H1 (cell line): ENCODE measurements around the gene CTPS2. TPM values are rescaled to one million over a fixed set of nuclear protein-coding genes. Genes with fewer than 3 reads are reported as not detected.

Source experiments
- CTCF ChIA-PET: fragments of 300-600 bp; sonication (Branson Sonifier 250); formaldehyde crosslinking; loops from one replicate; lab custom pipeline; 2021; ENCODE audit not compliant: partially characterized antibody; lab: Charles Lee
- POLR2A ChIA-PET: fragments of 300-600 bp; sonication (Branson Sonifier 250); formaldehyde crosslinking; loops from one replicate; lab custom pipeline; 2021; ENCODE audit warnings: inconsistent platforms; ENCODE audit not compliant: partially characterized antibody; lab: Charles Lee
- DNase-seq, 2 experiments: peaks; one replicate each; pipeline versions ENCODE4 v3.0.0 to v3.0.0-alpha.2; 2010 to 2022; ENCODE audit warnings: low spot score in 2 of 2, low read depth in 1 of 2, mixed read lengths in 1 of 2
- FAIRE-seq: peaks from 2 replicates; lab custom pipeline; 2011; peaks lifted over from hg19 to GRCh38; lab: Jason Lieb, UNC
- H2AFZ ChIP-seq: 2 replicates; pipeline ENCODE4 v1.8.1; 2012; ENCODE audit warnings: low read length, inconsistent platforms
- H2AK5ac ChIP-seq: 2 replicates; pipeline ENCODE4 v1.6.1; 2013; ENCODE audit warnings: low read depth, low read length
- H2BK120ac ChIP-seq: replicated peaks from 2 replicates; pipeline ENCODE3; 2013; ENCODE audit warnings: low read depth, low read length, inconsistent platforms
- H2BK12ac ChIP-seq: 2 replicates; pipeline ENCODE4 v1.6.1; 2013; ENCODE audit warnings: low read depth, low read length
- H2BK15ac ChIP-seq: 2 replicates; pipeline ENCODE4 v1.6.1; 2013; ENCODE audit warnings: low read length
- H2BK20ac ChIP-seq: 2 replicates; pipeline ENCODE4 v1.6.1; 2013; ENCODE audit warnings: low read length
- H2BK5ac ChIP-seq: 2 replicates; pipeline ENCODE4 v1.6.1; 2013; ENCODE audit warnings: low read depth, low read length
- H3K14ac ChIP-seq: 2 replicates; pipeline ENCODE4 v1.6.1; 2013; ENCODE audit warnings: inconsistent platforms; ENCODE audit not compliant: insufficient read length
- H3K18ac ChIP-seq: 2 replicates; pipeline ENCODE4 v1.6.1; 2013; ENCODE audit warnings: low read length; ENCODE audit errors: extremely low read depth
- H3K23ac ChIP-seq: 2 replicates; pipeline ENCODE4 v1.6.1; 2013; ENCODE audit warnings: inconsistent platforms; ENCODE audit not compliant: insufficient read length
- H3K23me2 ChIP-seq: 2 replicates; pipeline ENCODE4 v1.6.1; 2013; ENCODE audit warnings: low read depth, low read length
- H3K27ac ChIP-seq: 2 replicates; pipeline ENCODE4 v1.6.1; 2011; ENCODE audit warnings: low read depth, low read length, inconsistent platforms
- H3K27me3 ChIP-seq, 4 experiments: replicated peaks in 1 of 4; 1 replicate in 1 of 4; 2 replicates in 3 of 4; pipeline versions ENCODE4 v1.6.1 to v1.8.1; 2011 to 2013; ENCODE audit warnings: low read length in 3 of 4, mild to moderate bottlenecking in 3 of 4, inconsistent platforms in 2 of 4, mixed read lengths in 2 of 4, moderate library complexity in 1 of 4; ENCODE audit not compliant: control insufficient read depth in 3 of 4, insufficient read depth in 3 of 4; ENCODE audit errors: extremely low read depth in 1 of 4
- H3K36me3 ChIP-seq, 4 experiments: 2 replicates each; pipeline versions ENCODE4 v1.6.1 to v1.8.1; 2011 to 2013; ENCODE audit warnings: mild to moderate bottlenecking in 4 of 4, low read length in 3 of 4, moderate library complexity in 2 of 4, control low read depth in 1 of 4, inconsistent platforms in 1 of 4; ENCODE audit not compliant: insufficient read depth in 4 of 4, control insufficient read depth in 2 of 4
- H3K4ac ChIP-seq: replicated peaks from 2 replicates; pipeline ENCODE3; 2013; ENCODE audit warnings: low read length, low read depth, mixed read lengths, inconsistent platforms; ENCODE audit not compliant: insufficient read length
- H3K4me1 ChIP-seq, 4 experiments: replicated peaks in 1 of 4; 1 replicate in 1 of 4; 2 replicates in 3 of 4; pipeline versions ENCODE4 v1.6.1 to v1.8.1; 2011 to 2013; ENCODE audit warnings: low read length in 3 of 4, inconsistent platforms in 2 of 4, mixed read lengths in 1 of 4; ENCODE audit not compliant: insufficient read depth in 4 of 4, control insufficient read depth in 3 of 4
- H3K4me2 ChIP-seq, 2 experiments: 2 replicates each; pipeline versions ENCODE4 v1.6.1 to v1.8.1; 2011 to 2013; ENCODE audit warnings: low read depth in 2 of 2, low read length in 2 of 2, control low read depth in 1 of 2, inconsistent platforms in 1 of 2, mild to moderate bottlenecking in 1 of 2; ENCODE audit not compliant: insufficient read depth in 1 of 2
- H3K4me3 ChIP-seq, 4 experiments: fragments of 200-600, 300-600 bp in 1 of 4; sonication (generic), shearing (Covaris generic), sonication (Bioruptor Twin) in 1 of 4; 2 replicates each; pipeline versions ENCODE4 v1.5.1 to v1.8.1; 2011 to 2016; ENCODE audit warnings: low read length in 4 of 4, low read depth in 3 of 4, control low read depth in 2 of 4, inconsistent platforms in 2 of 4, mild to moderate bottlenecking in 2 of 4, mixed read lengths in 1 of 4, moderate library complexity in 1 of 4; ENCODE audit not compliant: insufficient read depth in 2 of 4; ENCODE audit errors: extremely low read depth in 1 of 4
- H3K56ac ChIP-seq: replicated peaks from 2 replicates; pipeline ENCODE3; 2013; ENCODE audit warnings: low read depth, mild to moderate bottlenecking, mixed read lengths, low read length, inconsistent platforms; ENCODE audit not compliant: insufficient read length
- H3K79me1 ChIP-seq: 2 replicates; pipeline ENCODE4 v1.6.1; 2013; ENCODE audit warnings: low read depth, low read length, control low read depth
- H3K79me2 ChIP-seq, 2 experiments: 2 replicates each; pipeline versions ENCODE4 v1.6.1 to v1.8.1; 2012 to 2013; ENCODE audit warnings: low read length in 2 of 2, mild to moderate bottlenecking in 2 of 2, inconsistent platforms in 1 of 2; ENCODE audit not compliant: insufficient read depth in 2 of 2, control insufficient read depth in 1 of 2
- H3K9ac ChIP-seq, 4 experiments: replicated peaks in 1 of 4; 1 replicate in 1 of 4; 2 replicates in 3 of 4; pipeline versions ENCODE4 v1.6.1 to v1.8.1; 2011 to 2013; ENCODE audit warnings: low read depth in 3 of 4, low read length in 3 of 4, control low read depth in 2 of 4, mild to moderate bottlenecking in 2 of 4, moderate library complexity in 2 of 4, inconsistent platforms in 1 of 4; ENCODE audit errors: extremely low read depth in 1 of 4
- H3K9me3 ChIP-seq, 2 experiments: 2 replicates each; pipeline versions ENCODE4 v1.6.1 to v1.8.1; 2012 to 2013; ENCODE audit warnings: mild to moderate bottlenecking in 2 of 2, moderate library complexity in 2 of 2, control low read depth in 1 of 2, inconsistent platforms in 1 of 2, low read depth in 1 of 2, low read length in 1 of 2, mixed read lengths in 1 of 2; ENCODE audit not compliant: insufficient read depth in 2 of 2
- H4K20me1 ChIP-seq, 2 experiments: replicated peaks in 1 of 2; 2 replicates each; pipeline versions ENCODE3 to v1.8.1; 2011 to 2013; ENCODE audit warnings: inconsistent platforms in 2 of 2, low read length in 2 of 2, mild to moderate bottlenecking in 1 of 2; ENCODE audit not compliant: insufficient read depth in 2 of 2, control insufficient read depth in 1 of 2
- H4K5ac ChIP-seq: 2 replicates; pipeline ENCODE4 v1.6.1; 2013; ENCODE audit warnings: low read length, low read depth, mixed read lengths, inconsistent platforms; ENCODE audit not compliant: insufficient read length
- H4K8ac ChIP-seq: 2 replicates; pipeline ENCODE4 v1.8.0; 2013; ENCODE audit warnings: mild to moderate bottlenecking, moderate library complexity, low read length, inconsistent platforms; ENCODE audit not compliant: insufficient read depth; ENCODE audit errors: extremely low read depth
- H4K91ac ChIP-seq: replicated peaks from 2 replicates; pipeline ENCODE3; 2013; ENCODE audit warnings: low read length, mixed read lengths, inconsistent platforms; ENCODE audit not compliant: insufficient read length
- BCL11A ChIP-seq, 2 experiments: IDR thresholded peaks; one replicate each; pipeline ENCODE4 v1.6.1; 2011; ENCODE audit warnings: low read depth in 2 of 2, low read length in 2 of 2, mild to moderate bottlenecking in 2 of 2
- CBX5 ChIP-seq: fragments of 300-800, 300-1000 bp; sonication (generic); IDR thresholded peaks from 2 replicates; pipeline ENCODE4 v1.7.1; 2016; ENCODE audit warnings: antibody characterized with exemption, low read length, low read depth
- CEBPB ChIP-seq: IDR thresholded peaks from 2 replicates; pipeline ENCODE4 v1.6.1; 2012; ENCODE audit warnings: low read depth, low read length
- HDAC2 ChIP-seq, 2 experiments: fragments of 300-600 bp in 1 of 2; sonication (generic) in 1 of 2; IDR thresholded peaks; 2 replicates each; pipeline ENCODE4 v1.6.1; 2011 to 2012; ENCODE audit warnings: low read depth in 2 of 2, low read length in 2 of 2, mild to moderate bottlenecking in 2 of 2, moderate library complexity in 2 of 2, borderline replicate concordance in 1 of 2, inconsistent platforms in 1 of 2
- NRF1 ChIP-seq: IDR thresholded peaks from 2 replicates; pipeline ENCODE4 v1.6.1; 2011; ENCODE audit warnings: mild to moderate bottlenecking, low read depth, low read length, improper control_type of control experiment
- POU5F1 ChIP-seq: IDR thresholded peaks from 2 replicates; pipeline ENCODE4 v1.6.1; 2011; ENCODE audit warnings: low read depth, mild to moderate bottlenecking, low read length, moderate library complexity
- RAD21 ChIP-seq, 2 experiments: IDR thresholded peaks in 1 of 2; conservative IDR thresholded peaks in 1 of 2; 2 replicates each; pipeline ENCODE4 v1.6.1; 2011; ENCODE audit warnings: low read depth in 2 of 2, low read length in 2 of 2, improper control_type of control experiment in 1 of 2, inconsistent platforms in 1 of 2, mild to moderate bottlenecking in 1 of 2, moderate library complexity in 1 of 2
- RNF2 ChIP-seq: fragments of 200-900, 300-1000 bp; sonication (generic); IDR thresholded peaks from 2 replicates; pipeline ENCODE4 v1.7.1; 2016; ENCODE audit warnings: borderline replicate concordance, low read depth, mild to moderate bottlenecking, antibody characterized with exemption, low read length; ENCODE audit not compliant: poor library complexity, severe bottlenecking; ENCODE audit errors: missing control alignments
- SAP30 ChIP-seq: fragments of 300-600 bp; sonication (generic); IDR thresholded peaks from 2 replicates; pipeline ENCODE4 v1.7.1; 2012; ENCODE audit warnings: low read length, moderate library complexity, mild to moderate bottlenecking, inconsistent platforms; ENCODE audit not compliant: insufficient read depth, insufficient replicate concordance
- SIX5 ChIP-seq: IDR thresholded peaks from 2 replicates; pipeline ENCODE4 v1.6.1; 2011; ENCODE audit warnings: mild to moderate bottlenecking, low read depth, low read length
- TAF7 ChIP-seq: optimal IDR thresholded peaks from 2 replicates; pipeline ENCODE3; 2011; ENCODE audit warnings: low read depth, mild to moderate bottlenecking, inconsistent platforms, low read length, moderate library complexity, borderline replicate concordance
- TBP ChIP-seq: IDR thresholded peaks from 2 replicates; pipeline ENCODE4 v1.6.1; 2011; ENCODE audit warnings: low read depth, low read length, improper control_type of control experiment
- YY1 ChIP-seq: IDR thresholded peaks from 2 replicates; pipeline ENCODE4 v1.6.1; 2011; ENCODE audit warnings: low read depth, mild to moderate bottlenecking, low read length
- WGBS, 2 experiments: shearing (Covaris generic) in 1 of 2; methylation state at CpG; one replicate each; pipeline versions ENCODE4 v1.1.6 to v1.1.7; 2013 to 2015; ENCODE audit warnings: low lambda C conversion rate in 2 of 2, mixed read lengths in 2 of 2, inconsistent platforms in 1 of 2, low coverage in 1 of 2, missing lambda C conversion rate in 1 of 2; ENCODE audit not compliant: insufficient replicate concordance in 2 of 2, insufficient coverage in 1 of 2, insufficient read length in 1 of 2; ENCODE audit errors: extremely low coverage in 1 of 2, missing lambda C conversion rate in 1 of 2; 5-methylcytosine and 5-hydroxymethylcytosine counted together
- polyA plus RNA-seq, 7 experiments: library from polyadenylated mRNA; depleted of rRNA in 3 of 7; stranded (reverse) in 5 of 7; unstranded in 2 of 7; fragments of >200 nt in 5 of 7; fragments of 200-250 nt in 2 of 7; gene quantifications; 1 replicate in 5 of 7; 2 replicates in 1 of 7; 4 replicates in 1 of 7; pipeline versions ENCODE4 v1.2.1 to v1.2.3, GENCODE V29; 2011 to 2013; ENCODE audit warnings: missing spikeins in 2 of 7, mixed read lengths in 2 of 7
- total RNA-seq: library from RNA; stranded (reverse); fragmentation: NEBNext Ultra II Directional; extraction: Animal tissue kit (Norgen Biotek cat#: 25700); gene quantifications from 2 replicates; pipeline ENCODE4 v1.2.1, GENCODE V29; 2021

CTPS2 gene
- total and polyA plus RNA-seq, 2 of the 8 experiments (the other 6 are each of a cell fraction or from before 2014, with no cell fraction given) = 17.1 to 34.0 TPM

GRCh38 chrX:16705370-16705769, 7.1 kb downstream of the CTPS2 start:
- H4K91ac ChIP-seq = no peak overlapping the region
- FAIRE-seq = no peak
- no peak overlapping the region for H3K4me3 ChIP-seq
- H2BK15ac ChIP-seq = no peak overlapping the region
- H3K56ac ChIP-seq = no peak overlapping the region
- DNase-seq = no peak
- H3K27ac ChIP-seq = no peak overlapping the region
- no peaks in the 10 kb centered on the region for H3K27me3 ChIP-seq
- H3K18ac ChIP-seq = no peak overlapping the region
- no peaks in the 10 kb centered on the region for H3K23me2 ChIP-seq
- H2BK20ac ChIP-seq = no peak overlapping the region
- H2BK120ac ChIP-seq = no peak overlapping the region
- H3K79me2 ChIP-seq = peaks cover 0 to 4% of the 10 kb centered on the region in 2 experiments; a peak in 1 of 4 replicates
- H2AFZ ChIP-seq = no peak overlapping the region
- no peak overlapping the region for H3K4me2 ChIP-seq
- POLR2A ChIA-PET = interaction anchor here (0.7 kb wide), 2 partner anchors 9 to 14 kb away, joined by 3 to 4 read pairs; partner anchors contain the start of gene SYAP1
- no peaks in the 10 kb centered on the region for H4K20me1 ChIP-seq
- H2BK5ac ChIP-seq = no peak overlapping the region
- no peaks in the 10 kb centered on the region for H3K79me1 ChIP-seq
- H3K36me3 ChIP-seq = peaks cover 2 to 25% (median 9%) of the 10 kb centered on the region in 4 experiments; a peak in 5 of 8 replicates
- H3K9me3 ChIP-seq = no peaks in the 10 kb centered on the region
- no peak overlapping the region for H4K5ac ChIP-seq
- H3K4ac ChIP-seq = no peak overlapping the region
- H2AK5ac ChIP-seq = no peak overlapping the region
- H3K23ac ChIP-seq = no peak overlapping the region
- H2BK12ac ChIP-seq = no peak overlapping the region
- no peak overlapping the region for H3K9ac ChIP-seq
- 100% methylated on average over 3 of the region's 3 CpGs; no CpG with 5 or more reads in 1 of the 2 experiments for WGBS, 2 experiments
- TF ChIP-seq RNF2 (no peak), POU5F1 (no peak), NRF1 (no peak), RAD21 (IDR thresholded peaks at IDR 0.05 in 1 of 2, conservative IDR thresholded peaks at IDR 0.05 in 1 of 2; ENCODE audit: low read depth in 2 of 2, low read length in 2 of 2) (no peak), SAP30 (no peak), TAF7 (no peak), TBP (no peak), CBX5 (no peak), YY1 (no peak), BCL11A (IDR thresholded peaks at IDR 0.05; ENCODE audit: low read depth in 2 of 2, low read length in 2 of 2) (no peak), SIX5 (no peak), CEBPB (no peak), HDAC2 (IDR thresholded peaks at IDR 0.05; ENCODE audit: borderline replicate concordance in 1 of 2, low read depth in 2 of 2, low read length in 2 of 2) (no peak)
- TF ChIP-seq, all 59 proteins: peak for 0
- CTCF ChIA-PET = no interaction called here
- no peak overlapping the region for H4K8ac ChIP-seq
- no peak overlapping the region for H3K14ac ChIP-seq
- H3K4me1 ChIP-seq = no peaks in the 10 kb centered on the region
